ENCODE data around the gene SHC4. TPM values are rescaled to one million over a fixed set of nuclear protein-coding genes. Genes with fewer than 3 reads are reported as not detected.
"Not testable (repeated sequence)": the region's sequence is repeated elsewhere in the genome, so short reads cannot be mapped to it uniquely, and the experiment has no call there.

The SHC4 gene
- total RNA-seq, 1 donor from 2014 or later = 2.2 TPM

- no peak overlapping the region for H3K4me3 ChIP-seq
- no peaks in the 10 kb centered on the region for H3F3A ChIP-seq (ENCODE audit: low read depth)
- no peak overlapping the region for H3K9ac ChIP-seq
- TF ChIP-seq EZH2phosphoT487 (IDR thresholded peaks at IDR 0.05) (no peak), EZH2 (IDR thresholded peaks at IDR 0.05) (no peak), CTCF (IDR thresholded peaks at IDR 0.05) (no peak)
- peak overlapping the region; percentile 55 for H3K27ac Mint-ChIP-seq
- no peaks in the 10 kb centered on the region for H3K36me3 ChIP-seq
- H3K9me3 Mint-ChIP-seq = no peaks in the 10 kb centered on the region
- no peaks in the 10 kb centered on the region for H3K79me2 ChIP-seq (ENCODE audit: low read depth)
- H3K4me1 Mint-ChIP-seq = peaks cover 8% of the 10 kb centered on the region
- no peaks in the 10 kb centered on the region for H3K4me1 ChIP-seq
- H2AFZ ChIP-seq (replicated peaks) = no peak overlapping the region
- no peaks in the 10 kb centered on the region for H3K9me3 ChIP-seq (ENCODE audit: low read depth)
- no peaks in the 10 kb centered on the region for H3K27me3 ChIP-seq
- H4K20me1 ChIP-seq (ENCODE audit: low read depth) = no peaks in the 10 kb centered on the region
- H3K36me3 Mint-ChIP-seq = no peaks in the 10 kb centered on the region
- peaks cover 2% of the 10 kb centered on the region for H3K27me3 Mint-ChIP-seq (ENCODE audit: insufficient read depth, low read depth)
- no peak overlapping the region for H3K27ac ChIP-seq
- no peak overlapping the region for H3K4me3 Mint-ChIP-seq
- H3K4me2 ChIP-seq = no peak overlapping the region
- no peak for DNase-seq (ENCODE audit: low spot score)
Measured at GRCh38 chr15:48916721-48917120, 47.0 kb downstream of the SHC4 start.

GRCh38 chr15:48915861-48916260 lies 47.9 kb downstream of the SHC4 start:
- Histone ChIP-seq H3K79me2 (ENCODE audit: low read depth) (no peaks in the 10 kb centered on the region), H3K36me3 (no peaks in the 10 kb centered on the region), H3K4me1 (no peaks in the 10 kb centered on the region), H4K20me1 (ENCODE audit: low read depth) (no peaks in the 10 kb centered on the region), H3K4me2 (no peak overlapping the region), H3K27ac (no peak overlapping the region), H3F3A (ENCODE audit: low read depth) (no peaks in the 10 kb centered on the region), H3K9me3 (ENCODE audit: low read depth) (no peaks in the 10 kb centered on the region), H3K4me3 (no peak overlapping the region), H3K9ac (no peak overlapping the region), H3K27me3 (no peaks in the 10 kb centered on the region), H2AFZ (replicated peaks) (no peak overlapping the region)
- Mint-ChIP-seq H3K4me3 (no peak overlapping the region), H3K4me1 (peaks cover 8% of the 10 kb centered on the region), H3K9me3 (no peaks in the 10 kb centered on the region), H3K27me3 (ENCODE audit: insufficient read depth, low read depth) (peaks cover 2% of the 10 kb centered on the region), H3K36me3 (no peaks in the 10 kb centered on the region), H3K27ac (no peak overlapping the region)
- TF ChIP-seq EZH2 (IDR thresholded peaks at IDR 0.05) = no peak
- DNase-seq (ENCODE audit: low spot score) = no peak

GRCh38 chr15:48914717-48915116 lies 49.0 kb downstream of the SHC4 start:
- Mint-ChIP-seq H3K27me3 (ENCODE audit: insufficient read depth, low read depth) (peaks cover 2% of the 10 kb centered on the region), H3K4me1 (peaks cover 8% of the 10 kb centered on the region), H3K9me3 (no peaks in the 10 kb centered on the region), H3K4me3 (no peak overlapping the region), H3K27ac (no peak overlapping the region), H3K36me3 (no peaks in the 10 kb centered on the region)
- no peak overlapping the region for H3K4me2 ChIP-seq
- H3K79me2 ChIP-seq (ENCODE audit: low read depth) = no peaks in the 10 kb centered on the region
- H2AFZ ChIP-seq (replicated peaks) = no peak overlapping the region
- H3K27me3 ChIP-seq = no peaks in the 10 kb centered on the region
- H3K9me3 ChIP-seq (ENCODE audit: low read depth) = no peaks in the 10 kb centered on the region
- H3K36me3 ChIP-seq = no peaks in the 10 kb centered on the region
- H3K4me1 ChIP-seq = no peaks in the 10 kb centered on the region
- H3K27ac ChIP-seq = no peak overlapping the region
- TF ChIP-seq EZH2 (IDR thresholded peaks at IDR 0.05) (no peak), EZH2phosphoT487 (IDR thresholded peaks at IDR 0.05) (no peak), CTCF (IDR thresholded peaks at IDR 0.05) (no peak)
- DNase-seq (ENCODE audit: low spot score) = no peak
- H3F3A ChIP-seq (ENCODE audit: low read depth) = no peaks in the 10 kb centered on the region
- H4K20me1 ChIP-seq (ENCODE audit: low read depth) = no peaks in the 10 kb centered on the region
- no peak overlapping the region for H3K9ac ChIP-seq
- no peak overlapping the region for H3K4me3 ChIP-seq

GRCh38 chr15:48913141-48913540 lies 50.6 kb downstream of the SHC4 start:
- Histone ChIP-seq H3K9me3 (ENCODE audit: low read depth) (no peaks in the 10 kb centered on the region), H3K36me3 (no peaks in the 10 kb centered on the region), H3K27ac (no peak overlapping the region), H3K4me1 (no peaks in the 10 kb centered on the region), H3K4me3 (no peak overlapping the region), H3K4me2 (no peak overlapping the region), H3F3A (ENCODE audit: low read depth) (no peaks in the 10 kb centered on the region), H2AFZ (replicated peaks) (peak overlapping the region; percentile 24), H3K79me2 (ENCODE audit: low read depth) (no peaks in the 10 kb centered on the region), H3K9ac (no peak overlapping the region), H4K20me1 (ENCODE audit: low read depth) (no peaks in the 10 kb centered on the region), H3K27me3 (no peaks in the 10 kb centered on the region)
- DNase-seq (ENCODE audit: low spot score) = no peak
- H3K9me3 Mint-ChIP-seq = no peaks in the 10 kb centered on the region
- H3K27ac Mint-ChIP-seq = no peak overlapping the region
- peaks cover 2% of the 10 kb centered on the region for H3K27me3 Mint-ChIP-seq (ENCODE audit: insufficient read depth, low read depth)
- no peak overlapping the region for H3K4me3 Mint-ChIP-seq
- H3K36me3 Mint-ChIP-seq = no peaks in the 10 kb centered on the region
- peaks cover 8% of the 10 kb centered on the region for H3K4me1 Mint-ChIP-seq
- TF ChIP-seq EZH2phosphoT487 (IDR thresholded peaks at IDR 0.05) (no peak), CTCF (IDR thresholded peaks at IDR 0.05) (no peak), EZH2 (IDR thresholded peaks at IDR 0.05) (no peak)

GRCh38 chr15:48910554-48910953 lies 53.2 kb downstream of the SHC4 start:
- not testable (repeated sequence) for H3K79me2 ChIP-seq (ENCODE audit: low read depth); H3K4me2 ChIP-seq; H4K20me1 ChIP-seq (ENCODE audit: low read depth); H3K9me3 ChIP-seq (ENCODE audit: low read depth); H3K27ac ChIP-seq; DNase-seq (ENCODE audit: low spot score); H3K4me3 Mint-ChIP-seq; H3K4me1 ChIP-seq; H3K27me3 Mint-ChIP-seq (ENCODE audit: insufficient read depth, low read depth); H3K36me3 ChIP-seq; H3F3A ChIP-seq (ENCODE audit: low read depth); H3K9me3 Mint-ChIP-seq; H3K27me3 ChIP-seq; H3K27ac Mint-ChIP-seq; H3K36me3 Mint-ChIP-seq; H3K4me3 ChIP-seq; H2AFZ ChIP-seq (replicated peaks); H3K4me1 Mint-ChIP-seq; H3K9ac ChIP-seq

- not testable (repeated sequence) for H3K27me3 ChIP-seq; H3K27ac Mint-ChIP-seq; H3K4me1 Mint-ChIP-seq; H3K27me3 Mint-ChIP-seq (ENCODE audit: insufficient read depth, low read depth); H3K9me3 ChIP-seq (ENCODE audit: low read depth); H3K36me3 ChIP-seq; H3K79me2 ChIP-seq (ENCODE audit: low read depth); H3K4me2 ChIP-seq; DNase-seq (ENCODE audit: low spot score); H3K4me3 Mint-ChIP-seq; H2AFZ ChIP-seq (replicated peaks); H4K20me1 ChIP-seq (ENCODE audit: low read depth); H3K9ac ChIP-seq; H3K36me3 Mint-ChIP-seq; H3F3A ChIP-seq (ENCODE audit: low read depth); H3K4me1 ChIP-seq; H3K9me3 Mint-ChIP-seq; H3K27ac ChIP-seq; H3K4me3 ChIP-seq
Measured at GRCh38 chr15:48909313-48909712, 54.4 kb downstream of the SHC4 start.
